HepG2 (cell line): ENCODE measurements around the gene NDUFB3.

ENCODE experiments used
- EZH2 ChIP-seq: conservative IDR thresholded peaks from 2 replicates; pipeline ENCODE4 v1.6.1; 2012; ENCODE audit warnings: mild to moderate bottlenecking, low read depth, low read length, moderate library complexity
- TF ChIP-seq, protein P1 (sequence below): sonication (generic); formaldehyde crosslinking; IDR thresholded peaks from 2 replicates; pipeline ENCODE4 v1.5.0; 2020; ENCODE audit warnings: mild to moderate bottlenecking, missing genetic modification reagents, moderate library complexity
- TF ChIP-seq, protein P2 (sequence below), 2 experiments: sonication (generic) in 1 of 2; formaldehyde crosslinking in 1 of 2; IDR thresholded peaks; 2 replicates each; pipeline versions ENCODE4 v1.5.1 to v1.6.1; 2011 to 2020; ENCODE audit warnings: borderline replicate concordance in 1 of 2, low read depth in 1 of 2, low read length in 1 of 2, mild to moderate bottlenecking in 1 of 2, missing genetic modification reagents in 1 of 2, moderate library complexity in 1 of 2

DNA sequence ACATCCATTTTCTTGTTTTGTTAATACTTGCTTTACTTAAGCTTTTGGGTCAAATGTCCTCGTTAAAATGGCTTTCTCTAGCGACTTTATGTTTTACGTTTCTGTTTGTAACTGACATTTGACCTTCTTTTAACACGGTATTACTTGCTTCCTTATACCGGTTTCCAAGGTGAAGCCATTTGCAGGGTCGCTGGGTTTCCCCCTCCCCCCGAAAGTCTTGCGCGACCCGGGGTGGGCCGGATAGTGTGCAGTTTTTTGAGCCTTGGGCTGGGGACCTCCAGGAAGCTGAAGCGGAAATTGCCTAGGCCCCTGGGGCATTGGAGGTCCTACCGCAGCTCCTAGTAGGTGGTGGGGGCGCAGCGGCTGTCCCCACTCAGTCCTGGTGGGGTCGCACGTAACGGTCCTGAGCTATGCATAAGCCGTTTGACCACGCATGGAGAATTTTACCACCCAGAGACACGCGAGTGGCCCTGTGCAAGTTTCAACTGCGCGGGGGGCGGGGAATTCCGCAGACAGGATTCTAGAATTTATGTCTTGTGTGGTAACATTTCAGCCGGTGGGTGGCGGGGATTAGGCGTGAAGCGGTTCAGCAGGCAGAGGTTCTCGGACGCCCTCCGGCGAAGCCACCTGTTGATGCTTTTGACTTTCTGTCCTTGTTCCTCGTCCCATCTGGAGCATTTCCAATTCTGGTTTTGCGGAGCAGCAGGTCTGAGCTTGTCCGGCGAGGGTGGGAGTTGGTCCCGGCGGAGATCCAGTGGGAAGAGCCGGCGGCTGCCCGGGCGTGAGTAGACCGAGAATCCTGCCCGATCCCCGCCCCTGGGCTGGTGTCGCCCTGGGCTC, 46.5 kb downstream of the NDUFB3 start:
- TF ChIP-seq, protein P1, sequence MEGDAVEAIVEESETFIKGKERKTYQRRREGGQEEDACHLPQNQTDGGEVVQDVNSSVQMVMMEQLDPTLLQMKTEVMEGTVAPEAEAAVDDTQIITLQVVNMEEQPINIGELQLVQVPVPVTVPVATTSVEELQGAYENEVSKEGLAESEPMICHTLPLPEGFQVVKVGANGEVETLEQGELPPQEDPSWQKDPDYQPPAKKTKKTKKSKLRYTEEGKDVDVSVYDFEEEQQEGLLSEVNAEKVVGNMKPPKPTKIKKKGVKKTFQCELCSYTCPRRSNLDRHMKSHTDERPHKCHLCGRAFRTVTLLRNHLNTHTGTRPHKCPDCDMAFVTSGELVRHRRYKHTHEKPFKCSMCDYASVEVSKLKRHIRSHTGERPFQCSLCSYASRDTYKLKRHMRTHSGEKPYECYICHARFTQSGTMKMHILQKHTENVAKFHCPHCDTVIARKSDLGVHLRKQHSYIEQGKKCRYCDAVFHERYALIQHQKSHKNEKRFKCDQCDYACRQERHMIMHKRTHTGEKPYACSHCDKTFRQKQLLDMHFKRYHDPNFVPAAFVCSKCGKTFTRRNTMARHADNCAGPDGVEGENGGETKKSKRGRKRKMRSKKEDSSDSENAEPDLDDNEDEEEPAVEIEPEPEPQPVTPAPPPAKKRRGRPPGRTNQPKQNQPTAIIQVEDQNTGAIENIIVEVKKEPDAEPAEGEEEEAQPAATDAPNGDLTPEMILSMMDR (CRISPR knock-in tag), result peak; percentile 78
- TF ChIP-seq, protein P2, sequence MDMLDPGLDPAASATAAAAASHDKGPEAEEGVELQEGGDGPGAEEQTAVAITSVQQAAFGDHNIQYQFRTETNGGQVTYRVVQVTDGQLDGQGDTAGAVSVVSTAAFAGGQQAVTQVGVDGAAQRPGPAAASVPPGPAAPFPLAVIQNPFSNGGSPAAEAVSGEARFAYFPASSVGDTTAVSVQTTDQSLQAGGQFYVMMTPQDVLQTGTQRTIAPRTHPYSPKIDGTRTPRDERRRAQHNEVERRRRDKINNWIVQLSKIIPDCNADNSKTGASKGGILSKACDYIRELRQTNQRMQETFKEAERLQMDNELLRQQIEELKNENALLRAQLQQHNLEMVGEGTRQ (IDR thresholded peaks at IDR 0.05; ENCODE audit: low read depth, low read length), result no peak
- TF ChIP-seq, protein P2 (CRISPR knock-in tag; IDR thresholded peaks at IDR 0.05; ENCODE audit: borderline replicate concordance), result no peak; the same call in 1 of the 2 replicates
- TF ChIP-seq EZH2, result no peak
